Sigmoid colon (tissue), 7 donors: ENCODE results near the gene CEP85. TPM values are rescaled to one million over a fixed set of nuclear protein-coding genes. Genes with fewer than 3 reads are reported as not detected.
A peak's percentile ranks its signal among the peaks of the same experiment; 100 is the strongest.

ENCODE experiments used
- DNase-seq: peaks from one replicate; pipeline ENCODE4 v3.0.0-alpha.2; 2019
- H3K27ac ChIP-seq, 4 donors: fragments of 200-600 bp; sonication (generic); one replicate each; pipeline ENCODE4 v1.5.1; 2016 to 2019; ENCODE audit warnings: mild to moderate bottlenecking in 1 of 4
- H3K27me3 ChIP-seq, 3 donors: fragments of 200-600 bp; sonication (generic); one replicate each; pipeline ENCODE4 v1.5.1; 2019; ENCODE audit warnings: mild to moderate bottlenecking in 1 of 3
- H3K36me3 ChIP-seq, 4 donors: fragments of 200-600 bp; sonication (generic); one replicate each; pipeline ENCODE4 v1.5.1; 2016 to 2019
- H3K4me1 ChIP-seq, 4 donors: fragments of 200-600 bp; sonication (generic); one replicate each; pipeline ENCODE4 v1.5.1; 2017 to 2019
- H3K4me3 ChIP-seq, 4 donors: fragments of 200-600 bp; sonication (generic); one replicate each; pipeline ENCODE4 v1.5.1; 2017 to 2019; ENCODE audit warnings: mild to moderate bottlenecking in 2 of 4, moderate library complexity in 1 of 4
- H3K9me3 ChIP-seq, 4 donors: fragments of 200-600 bp in 3 of 4; sonication (generic) in 3 of 4; one replicate each; pipeline versions ENCODE4 v1.5.1 to v1.6.1; 2013 to 2019
- EP300 ChIP-seq, 4 donors: sonication (generic); formaldehyde crosslinking; IDR thresholded peaks; one replicate each; pipeline ENCODE4 v1.6.1; 2017; ENCODE audit warnings: antibody characterized with exemption in 4 of 4
- POLR2A ChIP-seq, 2 donors: fragments of 450-650 bp; IDR thresholded peaks; one replicate each; pipeline ENCODE4 v1.6.1; 2016; ENCODE audit warnings: antibody characterized with exemption in 2 of 2, mild to moderate bottlenecking in 2 of 2, moderate library complexity in 2 of 2
- POLR2AphosphoS5 ChIP-seq, 4 donors: sonication (generic); formaldehyde crosslinking; IDR thresholded peaks; one replicate each; pipeline ENCODE4 v1.6.1; 2017; ENCODE audit warnings: antibody characterized with exemption in 4 of 4
- WGBS, 2 donors: extraction: QIAGEN DNeasy Blood & Tissue Kit; methylation state at CpG; one replicate each; pipeline ENCODE4 v1.1.7; 2013; 5-methylcytosine and 5-hydroxymethylcytosine counted together
- intact Hi-C: fragments of 100-400 bp; cut with DNase I; formaldehyde crosslinking; loops from one replicate; pipeline ENCODE4 v1.15.1; 2023
- polyA plus RNA-seq, 3 donors: library from polyadenylated mRNA; stranded (reverse); fragments of 200-250 nt; gene quantifications; one replicate each; pipeline ENCODE4 v1.2.3, GENCODE V29; 2013
- total RNA-seq, 4 donors: library from RNA; depleted of rRNA; stranded (reverse); fragments of >200 nt; gene quantifications; one replicate each; pipeline ENCODE4 v1.1.0, GENCODE V29; 2016
- TF ChIP-seq, protein P1 (sequence below), 4 experiments: fragments of 450-650 bp in 3 of 4; fragments of 200-600 bp in 1 of 4; IDR thresholded peaks; one replicate each; pipeline ENCODE4 v1.5.1; 2016 to 2019; ENCODE audit warnings: antibody characterized with exemption in 4 of 4, mild to moderate bottlenecking in 3 of 4, moderate library complexity in 2 of 4
- donor health status: healthy with polysubstance abuse.
- donor health status: Bipolar disorder and iron deficiency.
- donor health status: healthy.

Gene CEP85
- total and polyA plus RNA-seq, 7 donors = 1.9 to 12.9 (median 3.9) TPM

DNA sequence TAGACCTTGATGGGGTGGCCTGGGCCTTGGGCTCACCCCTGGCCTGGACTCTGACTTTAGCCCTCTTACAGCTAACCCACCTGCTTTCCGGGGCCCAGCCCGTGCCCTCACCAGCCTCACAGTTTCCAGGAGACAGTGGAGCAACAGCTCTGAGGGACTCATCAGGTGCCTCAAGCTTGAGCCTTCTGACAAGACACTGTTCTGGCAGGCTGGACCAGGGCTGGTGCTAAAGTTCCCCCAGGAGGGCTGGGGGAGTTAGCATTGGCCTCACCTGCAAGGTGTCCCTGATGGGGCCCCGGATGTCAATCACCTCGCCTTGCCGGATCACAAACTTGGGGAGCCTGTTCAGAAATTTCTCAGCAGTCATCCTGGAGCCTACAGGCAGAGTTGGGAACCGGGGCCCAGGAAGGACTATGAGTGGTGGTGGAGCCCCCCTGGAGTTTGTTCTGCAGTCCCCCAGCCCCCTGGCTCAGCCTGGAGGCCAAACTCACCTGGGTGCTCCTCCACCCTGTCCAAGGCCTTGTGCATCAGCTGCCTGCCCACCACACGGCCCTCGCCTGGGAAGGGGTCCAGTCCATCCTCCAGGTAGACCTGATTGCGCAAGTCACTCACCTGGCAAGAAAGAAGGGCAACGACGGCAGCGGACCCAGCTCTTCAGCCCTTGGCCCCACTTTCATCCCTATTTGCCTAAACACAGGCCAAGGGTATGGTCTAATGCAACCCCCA, 50.0 kb downstream of the CEP85 start:
- Histone ChIP-seq H3K4me3 (no peak overlapping the region), H3K9me3 (no peaks in the 10 kb centered on the region), H3K27ac (peak overlapping the region; percentile 35 to 60 (median 43)), H3K4me1 (peaks cover 0 to 50% (median 42%) of the 10 kb centered on the region in 4 donors), H3K36me3 (no peaks in the 10 kb centered on the region), H3K27me3 (no peaks in the 10 kb centered on the region)
- DNase-seq = no peak
- 86 to 90% methylated on average over 12 of the region's 12 CpGs for WGBS, 2 donors
- TF ChIP-seq EP300 (IDR thresholded peaks at IDR 0.05) (no peak), POLR2A (IDR thresholded peaks at IDR 0.05) (no peak), POLR2AphosphoS5 (IDR thresholded peaks at IDR 0.05) (no peak)
- TF ChIP-seq, protein P1, sequence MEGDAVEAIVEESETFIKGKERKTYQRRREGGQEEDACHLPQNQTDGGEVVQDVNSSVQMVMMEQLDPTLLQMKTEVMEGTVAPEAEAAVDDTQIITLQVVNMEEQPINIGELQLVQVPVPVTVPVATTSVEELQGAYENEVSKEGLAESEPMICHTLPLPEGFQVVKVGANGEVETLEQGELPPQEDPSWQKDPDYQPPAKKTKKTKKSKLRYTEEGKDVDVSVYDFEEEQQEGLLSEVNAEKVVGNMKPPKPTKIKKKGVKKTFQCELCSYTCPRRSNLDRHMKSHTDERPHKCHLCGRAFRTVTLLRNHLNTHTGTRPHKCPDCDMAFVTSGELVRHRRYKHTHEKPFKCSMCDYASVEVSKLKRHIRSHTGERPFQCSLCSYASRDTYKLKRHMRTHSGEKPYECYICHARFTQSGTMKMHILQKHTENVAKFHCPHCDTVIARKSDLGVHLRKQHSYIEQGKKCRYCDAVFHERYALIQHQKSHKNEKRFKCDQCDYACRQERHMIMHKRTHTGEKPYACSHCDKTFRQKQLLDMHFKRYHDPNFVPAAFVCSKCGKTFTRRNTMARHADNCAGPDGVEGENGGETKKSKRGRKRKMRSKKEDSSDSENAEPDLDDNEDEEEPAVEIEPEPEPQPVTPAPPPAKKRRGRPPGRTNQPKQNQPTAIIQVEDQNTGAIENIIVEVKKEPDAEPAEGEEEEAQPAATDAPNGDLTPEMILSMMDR (IDR thresholded peaks at IDR 0.05) = no peak
- intact Hi-C loops = loop anchor here (5.0 kb wide), 1 partner anchor 52 kb away; the partner anchor contains the start of gene CEP85

DNA sequence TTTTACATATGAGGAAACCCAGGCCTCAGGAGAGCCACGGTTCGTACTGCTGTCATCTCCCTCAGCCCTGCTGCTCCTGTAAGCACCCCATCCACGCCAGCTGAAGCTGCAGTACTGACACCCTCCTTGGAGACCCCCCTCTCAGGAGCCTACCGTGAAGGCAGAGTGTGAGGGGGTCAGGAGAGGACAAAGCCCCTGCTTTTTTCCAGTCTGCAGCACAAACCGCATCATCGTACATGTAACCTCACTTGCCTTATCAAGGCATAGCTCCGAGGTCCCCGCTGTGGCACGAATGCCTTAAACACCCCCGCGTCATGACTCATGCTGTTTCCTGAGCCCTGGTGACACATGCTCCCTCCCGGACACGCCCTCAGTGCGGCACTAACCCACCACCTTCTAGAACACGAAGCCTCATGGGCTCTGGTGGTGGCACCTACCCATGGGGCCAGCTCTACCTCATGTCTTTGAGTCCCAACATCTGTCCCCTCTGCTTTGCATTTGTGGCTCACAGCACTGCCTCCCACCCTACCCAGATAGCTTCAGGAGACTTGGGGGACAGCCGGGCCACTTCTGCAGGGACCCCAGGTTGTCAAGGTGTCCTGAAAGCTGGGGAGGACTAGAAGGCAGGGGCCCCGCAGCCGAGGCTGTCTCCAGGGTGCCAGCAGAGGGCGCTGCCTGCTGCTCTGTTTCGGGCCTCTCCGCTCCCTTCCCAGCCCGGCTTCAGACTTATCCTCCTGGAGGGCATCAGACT, 50.8 kb downstream of the CEP85 start:
- no peaks in the 10 kb centered on the region for H3K36me3 ChIP-seq
- H3K4me3 ChIP-seq = no peak overlapping the region
- H3K27ac ChIP-seq = peak overlapping the region; percentile 35 to 60 (median 43)
- intact Hi-C loops = loop anchor here (5.0 kb wide), 1 partner anchor 52 kb away; the partner anchor contains the start of gene CEP85
- peak; percentile 84 for DNase-seq
- peaks cover 0 to 46% (median 36%) of the 10 kb centered on the region in 4 donors for H3K4me1 ChIP-seq
- H3K9me3 ChIP-seq = no peaks in the 10 kb centered on the region
- 26 to 29% methylated on average over 22 of the region's 22 CpGs for WGBS, 2 donors
- TF ChIP-seq, protein P1 (IDR thresholded peaks at IDR 0.05) = peak; percentile 18 to 52 (median 48)
- TF ChIP-seq EP300 (IDR thresholded peaks at IDR 0.05) (no peak), POLR2A (IDR thresholded peaks at IDR 0.05) (no peak), POLR2AphosphoS5 (IDR thresholded peaks at IDR 0.05) (peak in 1 of 4 donors; percentile 8)
- no peaks in the 10 kb centered on the region for H3K27me3 ChIP-seq

DNA sequence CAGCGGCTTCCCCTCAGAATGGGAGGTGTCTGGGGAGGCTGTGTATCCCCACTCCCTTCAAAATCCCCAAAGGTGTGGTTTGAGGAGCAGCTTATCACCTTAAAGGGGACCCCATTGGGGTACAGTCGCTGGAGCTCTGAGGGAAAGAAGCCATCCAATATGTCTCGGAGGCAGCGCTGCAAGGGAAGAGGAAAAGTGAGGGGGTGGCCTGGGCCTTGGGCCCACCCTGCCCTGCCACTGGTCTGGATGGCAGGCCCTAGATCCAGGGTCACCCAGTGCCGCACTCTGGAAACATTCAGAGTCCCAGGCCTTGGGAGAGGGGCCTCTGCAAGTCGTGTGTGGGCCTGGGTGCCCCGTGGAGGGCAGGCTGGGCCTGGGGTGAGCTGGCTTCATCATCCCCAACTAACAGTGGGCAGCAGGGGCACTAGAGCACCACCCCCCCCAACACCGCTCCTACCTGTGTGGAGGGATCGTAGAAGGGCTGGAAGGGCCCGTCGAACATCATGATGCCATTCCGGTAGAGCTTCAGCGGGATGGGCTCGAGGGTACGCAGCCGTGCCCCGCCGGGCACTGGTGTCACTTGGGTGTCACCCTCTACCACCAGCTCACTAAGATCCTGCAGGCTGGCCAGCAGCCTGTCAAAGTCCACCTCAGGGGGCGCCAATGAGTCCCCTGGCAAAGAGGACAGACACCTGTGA, 51.5 kb downstream of the CEP85 start:
- intact Hi-C loops = no loop called here
- Histone ChIP-seq H3K36me3 (no peaks in the 10 kb centered on the region), H3K4me3 (no peak overlapping the region), H3K27me3 (no peaks in the 10 kb centered on the region), H3K27ac (peak overlapping the region; percentile 11 to 60 (median 49)), H3K9me3 (no peaks in the 10 kb centered on the region), H3K4me1 (peaks cover 0 to 40% (median 34%) of the 10 kb centered on the region in 4 donors)
- WGBS, 2 donors = 81 to 88% methylated on average over 19 of the region's 19 CpGs
- TF ChIP-seq POLR2AphosphoS5 (IDR thresholded peaks at IDR 0.05) (no peak), POLR2A (IDR thresholded peaks at IDR 0.05) (no peak), EP300 (IDR thresholded peaks at IDR 0.05) (no peak)
- TF ChIP-seq, protein P1 (IDR thresholded peaks at IDR 0.05) = no peak
- DNase-seq = no peak

DNA sequence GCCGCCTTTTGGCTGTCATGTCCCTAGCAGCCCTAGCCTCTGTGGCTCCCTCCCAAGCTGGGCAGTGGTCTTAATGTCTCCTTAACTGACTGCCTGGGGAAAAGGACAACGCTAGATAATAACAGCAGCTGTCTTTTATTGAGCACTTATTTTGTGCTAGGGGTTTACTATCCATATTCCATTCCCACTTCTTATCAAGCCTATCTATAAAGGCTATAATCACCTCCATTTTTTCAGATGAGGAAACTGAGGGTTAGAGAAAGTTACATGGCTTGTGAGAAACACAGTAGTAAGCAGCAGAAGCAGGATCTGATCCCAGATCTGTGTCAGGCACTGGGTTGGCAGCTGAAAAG, 52.0 kb downstream of the CEP85 start:
- H3K9me3 ChIP-seq = no peaks in the 10 kb centered on the region
- no peak overlapping the region for H3K4me3 ChIP-seq
- peak overlapping the region; percentile 10 to 60 (median 36) for H3K27ac ChIP-seq
- peaks cover 0 to 35% (median 28%) of the 10 kb centered on the region in 4 donors for H3K4me1 ChIP-seq
- intact Hi-C loops = no loop called here
- TF ChIP-seq, protein P1 (IDR thresholded peaks at IDR 0.05) = no peak
- no peak for TF ChIP-seq EP300 (IDR thresholded peaks at IDR 0.05)
- TF ChIP-seq POLR2AphosphoS5 (IDR thresholded peaks at IDR 0.05) = no peak
- TF ChIP-seq POLR2A (IDR thresholded peaks at IDR 0.05) = no peak
- no peaks in the 10 kb centered on the region for H3K27me3 ChIP-seq
- 85 to 86% methylated on average over 2 of the region's 2 CpGs for WGBS, 2 donors
- no peak for DNase-seq
- no peaks in the 10 kb centered on the region for H3K36me3 ChIP-seq
